ENCODE measurements around the gene VEGFC.

GRCh38 chr4:176818531-176818930, 25.8 kb upstream of the VEGFC start:
- TF ChIP-seq CTCF (IDR thresholded peaks at IDR 0.05) (no peak), POLR2A (IDR thresholded peaks at IDR 0.05) (no peak)

Data from Peyer's patch (tissue), 4 donors.